GM19467 (cell line): ENCODE data around the gene TP53BP2.
"Not testable (repeated sequence)": the region's sequence is repeated elsewhere in the genome, so short reads cannot be mapped to it uniquely, and the experiment has no call there.

Source experiments
- ATAC-seq: cut with Tn5 transposase; IDR thresholded peaks from one replicate; pipeline ENCODE4 v1.9.1; 2021; ENCODE audit warnings: mild to moderate bottlenecking, moderate library complexity; ENCODE audit not compliant: unreplicated experiment

The TP53BP2 gene

DNA sequence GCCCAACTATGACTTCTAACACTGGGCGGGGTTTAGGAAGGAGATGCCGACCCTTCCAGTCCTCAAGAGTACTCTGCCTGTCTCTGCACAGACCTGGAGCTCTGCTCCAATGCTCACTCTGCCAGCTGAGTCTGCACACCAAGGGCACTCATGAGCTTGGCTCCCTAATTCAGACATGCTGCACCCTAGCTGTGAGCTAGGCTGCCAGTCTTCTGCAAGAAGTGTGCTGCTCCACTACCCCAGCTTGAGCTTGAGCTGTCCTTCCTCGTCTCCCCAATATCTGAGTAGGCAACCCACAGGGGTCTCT is 13.2 kb downstream of the TP53BP2 start:
- ATAC-seq, result no peak

DNA sequence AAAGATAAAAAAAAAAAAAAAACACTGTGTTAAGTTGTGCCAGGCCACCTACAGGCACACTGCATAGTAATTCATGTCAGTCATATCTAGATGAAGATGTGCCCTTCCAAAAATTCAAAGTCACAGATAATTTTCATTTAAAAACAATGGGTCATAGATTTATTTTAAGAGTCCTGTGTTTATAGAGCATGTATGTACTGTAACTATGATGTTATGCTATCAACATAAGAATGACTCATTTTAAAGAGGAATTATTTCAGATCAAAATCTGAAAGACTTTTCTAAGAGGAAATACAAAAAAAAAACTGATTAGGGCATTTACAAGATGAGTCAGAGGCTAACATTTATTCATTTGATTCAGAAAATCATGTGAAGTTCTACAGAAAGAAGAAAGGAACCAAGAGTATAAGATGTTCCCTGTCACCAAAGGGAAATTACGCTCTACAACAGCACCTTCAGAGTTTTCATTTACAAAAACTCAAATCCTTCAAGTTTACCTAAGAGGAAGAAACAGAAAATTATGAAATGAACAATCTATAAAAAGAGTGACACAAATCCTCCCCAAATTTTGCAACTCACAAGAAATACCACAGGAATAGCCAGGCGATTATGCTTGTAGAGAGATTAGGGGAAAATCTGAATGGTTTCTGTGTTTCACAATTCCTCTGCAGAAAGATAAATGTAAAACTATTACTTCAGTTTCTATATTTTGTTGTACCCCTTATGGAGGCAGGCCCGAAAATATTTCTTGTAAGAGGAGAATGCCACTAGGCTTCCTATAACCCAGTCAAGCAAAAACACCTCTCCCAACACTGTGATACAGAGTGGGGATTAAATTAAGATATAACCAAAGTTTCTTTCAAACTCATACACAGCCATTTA is 13.8 kb downstream of the TP53BP2 start:
- ATAC-seq, result no peak

- ATAC-seq, result no peak
These were observed 16.1 kb downstream of the TP53BP2 start for GRCh38 chr1:223829678-223830077.

GRCh38 chr1:223828162-223828848 is 17.4 kb downstream of the TP53BP2 start:
- ATAC-seq, result no peak

GRCh38 chr1:223827193-223827663 is 18.5 kb downstream of the TP53BP2 start:
- no peak for ATAC-seq

DNA sequence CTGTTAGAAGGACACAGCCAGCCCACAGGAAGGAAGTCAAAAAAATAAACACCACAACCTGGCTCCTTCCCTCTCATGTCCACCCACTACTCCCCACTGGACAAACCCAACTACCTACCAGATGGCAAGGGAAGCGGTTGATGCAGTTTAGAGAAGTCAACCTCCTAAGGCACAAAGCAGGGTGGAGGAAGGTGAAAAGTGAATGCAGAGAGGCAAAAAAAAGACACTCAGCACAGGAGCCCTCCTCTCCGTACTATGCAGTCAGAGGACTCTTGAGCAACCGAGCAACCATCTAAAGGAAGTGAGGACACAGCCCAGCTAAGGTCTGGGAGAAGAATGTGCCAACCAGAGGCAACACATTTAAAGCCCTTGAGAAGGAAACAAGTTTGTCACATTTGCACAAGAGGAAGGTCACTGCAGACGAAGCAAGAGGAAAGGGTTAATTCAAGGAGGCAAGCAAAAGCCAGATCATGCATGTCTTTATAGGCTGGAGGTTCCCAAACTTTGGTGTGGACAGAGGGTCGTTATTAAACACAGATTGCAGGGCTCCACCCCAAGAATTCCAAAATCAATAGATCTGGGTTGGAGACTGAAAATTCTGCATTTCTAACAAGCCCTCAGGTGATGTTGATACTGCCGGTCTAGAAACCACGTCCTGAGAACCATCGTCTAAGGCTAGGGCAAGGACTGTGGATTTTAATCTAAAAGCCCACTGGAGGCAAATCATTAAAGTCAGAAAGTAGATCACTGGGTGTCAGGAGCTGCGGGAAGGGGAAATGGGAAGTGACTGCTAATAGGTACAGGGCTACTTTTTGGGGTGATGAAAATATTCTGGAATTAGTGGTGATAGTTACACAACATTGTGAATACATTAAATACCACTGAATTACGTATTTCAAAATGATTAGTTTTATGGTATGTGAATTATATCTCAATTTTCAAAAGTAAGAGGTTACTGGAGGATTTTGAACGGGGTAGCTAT is 19.7 kb downstream of the TP53BP2 start:
- ATAC-seq, result no peak

GRCh38 chr1:223824712-223825111 is 21.0 kb downstream of the TP53BP2 start:
- no peak for ATAC-seq

- no peak for ATAC-seq
These were observed 21.5 kb downstream of the TP53BP2 start for GRCh38 chr1:223824287-223824686.

DNA sequence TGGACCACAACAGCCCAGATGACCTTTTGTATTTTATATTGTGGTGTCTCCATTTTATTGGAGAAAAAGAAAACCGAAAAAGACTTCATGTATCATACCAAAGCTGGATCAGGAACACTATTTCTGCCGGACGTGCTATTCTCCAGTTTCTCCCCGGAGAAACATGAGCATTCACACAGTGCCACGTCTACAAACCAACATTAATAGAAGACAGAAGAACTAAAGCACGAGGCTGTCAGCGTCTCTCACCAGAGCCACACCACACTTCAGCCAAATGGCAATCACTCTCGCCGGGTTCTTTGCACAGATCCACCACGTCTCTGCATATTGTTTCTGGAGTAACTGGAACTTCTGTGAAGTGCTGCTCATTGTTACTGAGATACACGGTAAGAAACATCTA is 24.8 kb downstream of the TP53BP2 start:
- no peak for ATAC-seq

DNA sequence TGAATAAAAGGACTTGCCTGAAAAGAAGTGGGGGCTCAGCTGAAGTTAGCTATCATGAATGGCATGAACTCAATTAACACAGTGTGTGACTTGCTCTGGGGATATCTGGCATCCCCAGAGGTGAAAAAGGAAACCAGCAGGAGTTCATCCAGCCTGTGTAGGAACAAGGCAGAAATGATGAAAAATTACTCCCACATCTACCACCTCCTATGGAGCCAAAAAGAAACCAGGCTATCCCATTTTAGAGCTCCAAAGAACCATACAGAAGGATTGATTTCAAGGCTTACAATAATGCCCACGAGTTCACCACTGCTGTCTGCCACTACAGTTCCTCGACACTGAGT is 25.3 kb downstream of the TP53BP2 start:
- ATAC-seq, result no peak

DNA sequence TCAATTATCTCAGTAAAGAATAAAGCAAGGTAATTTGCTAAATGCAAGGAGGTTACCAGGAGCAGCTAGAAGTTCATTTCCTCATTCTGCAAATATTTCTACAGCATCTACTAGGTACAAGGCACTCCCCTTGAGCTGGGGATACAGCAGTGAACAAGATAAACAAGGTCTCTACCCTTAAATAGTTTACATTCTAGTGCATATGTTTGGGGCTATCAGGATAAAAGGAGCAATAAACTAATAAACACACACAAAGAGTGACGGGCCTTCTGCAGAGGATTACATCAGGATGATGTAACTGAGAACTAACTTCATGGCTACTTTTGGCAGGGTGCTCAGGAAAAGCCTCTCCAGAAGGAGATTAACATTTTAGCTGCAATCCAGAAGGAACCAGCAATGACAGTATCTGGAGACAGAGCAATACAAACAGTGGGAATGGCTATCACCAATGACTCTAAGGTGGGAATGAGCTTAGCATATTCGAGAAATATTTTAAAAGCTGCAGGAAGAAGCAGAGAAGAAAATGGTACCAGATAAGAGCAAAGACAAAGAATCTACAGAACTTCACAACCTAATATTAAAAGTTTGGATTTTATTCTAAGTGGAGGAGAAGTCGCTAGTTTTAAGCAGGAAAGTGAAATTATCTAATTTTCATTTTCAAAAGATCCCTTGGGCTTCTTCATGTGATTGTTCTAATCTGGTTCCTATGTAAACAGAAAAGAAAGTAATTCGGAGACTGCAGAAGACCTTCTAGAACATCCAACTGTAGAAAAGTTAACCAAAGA is 25.8 kb downstream of the TP53BP2 start:
- no peak for ATAC-seq

GRCh38 chr1:223817265-223817664 is 28.5 kb downstream of the TP53BP2 start:
- not testable (repeated sequence) for ATAC-seq

DNA sequence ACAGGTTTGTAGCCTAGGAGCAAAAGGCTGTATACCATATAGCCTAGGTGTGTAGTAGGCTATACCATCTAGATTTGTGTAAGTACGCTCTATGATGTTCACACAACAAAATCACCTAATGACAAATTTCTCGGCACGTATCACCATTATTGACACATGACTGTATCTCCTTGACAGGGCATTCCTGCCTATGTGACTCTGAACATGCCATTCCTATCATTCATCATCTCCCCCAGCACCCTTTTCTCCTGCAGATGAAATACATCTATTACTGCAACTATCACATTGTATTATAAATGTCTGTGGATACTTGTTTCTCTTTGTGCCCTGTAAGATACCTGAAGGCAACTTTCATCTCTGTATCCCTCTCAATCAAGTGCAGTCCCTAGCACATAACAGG is 29.9 kb downstream of the TP53BP2 start:
- ATAC-seq, result no peak

DNA sequence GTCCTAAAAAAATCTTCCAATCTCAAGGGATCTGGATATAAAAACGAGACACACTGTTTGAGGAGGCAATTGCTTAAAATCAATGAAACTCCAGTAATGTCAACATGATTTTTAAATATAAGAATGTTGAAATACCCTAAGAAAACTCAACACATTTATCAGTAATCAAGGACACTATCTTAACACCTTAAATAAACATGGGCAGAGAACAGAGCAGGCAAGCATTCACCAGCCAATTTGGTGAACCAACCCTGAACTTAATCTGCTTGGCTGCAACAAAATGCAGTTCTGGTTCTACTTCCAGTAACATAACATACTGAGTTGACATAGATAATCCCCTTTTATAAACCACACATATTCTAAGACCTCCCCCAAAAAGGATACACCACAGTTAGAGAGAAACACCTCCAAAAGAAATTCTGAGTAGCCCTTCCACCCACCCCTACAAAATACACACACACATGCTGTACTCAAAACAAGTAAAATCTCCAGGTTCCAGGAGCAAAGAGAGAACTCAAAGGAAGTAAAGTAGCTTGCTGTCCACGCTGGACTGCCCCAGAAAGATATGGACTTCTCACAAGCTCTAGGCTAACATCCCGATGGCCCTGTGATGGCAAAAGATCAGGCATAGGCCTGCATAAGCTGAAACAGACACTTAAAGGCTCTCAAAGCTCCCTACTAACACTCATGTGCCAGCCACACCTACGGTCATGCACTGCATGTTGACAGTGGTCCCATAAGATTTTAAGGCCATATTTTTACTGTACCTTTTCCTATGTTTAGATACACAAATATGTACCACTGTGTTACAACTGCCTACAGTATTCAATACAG is 30.5 kb downstream of the TP53BP2 start:
- no peak for ATAC-seq

DNA sequence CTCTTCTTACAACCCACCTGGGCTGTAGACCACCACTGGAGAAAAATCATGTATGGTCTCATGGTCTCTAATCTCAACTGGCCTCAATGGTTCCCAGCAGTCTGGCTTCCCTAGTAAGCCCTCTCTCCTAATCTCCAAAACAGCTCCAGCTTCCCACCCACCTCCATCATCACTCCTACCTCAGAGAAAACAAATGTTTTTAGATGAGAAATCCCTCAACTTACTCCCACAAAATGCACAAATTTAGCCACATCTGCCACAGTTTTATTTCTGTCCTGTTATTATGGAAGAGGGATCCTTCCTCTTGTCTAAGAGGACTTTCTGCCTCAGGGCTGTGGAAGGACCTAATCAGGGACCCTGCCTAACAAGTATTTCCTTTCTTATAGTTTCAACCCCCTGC is 32.1 kb downstream of the TP53BP2 start:
- no peak for ATAC-seq

DNA sequence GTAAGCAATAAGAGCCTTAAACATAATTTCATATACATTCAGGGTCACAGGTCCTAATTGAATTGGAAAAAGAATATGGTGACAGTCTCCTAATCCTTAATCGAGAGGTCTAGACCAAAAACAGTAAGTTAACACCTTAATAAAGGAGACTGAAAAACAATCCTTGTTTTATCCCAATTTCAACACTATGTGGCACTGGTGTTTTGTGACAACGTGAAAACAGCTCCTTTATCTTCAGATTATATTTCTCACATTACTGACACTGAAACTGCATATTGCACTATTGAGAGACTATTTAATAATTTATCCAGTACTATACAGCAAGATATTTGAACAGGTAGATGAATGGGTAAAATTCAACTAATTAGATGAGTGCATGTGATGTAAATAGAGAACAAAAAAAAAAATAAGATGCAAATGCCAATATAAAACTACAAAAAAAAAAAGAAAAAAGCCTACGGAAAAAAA is 34.1 kb downstream of the TP53BP2 start:
- no peak for ATAC-seq

- no peak for ATAC-seq
These were observed 35.2 kb downstream of the TP53BP2 start for GRCh38 chr1:223810586-223810985.

DNA sequence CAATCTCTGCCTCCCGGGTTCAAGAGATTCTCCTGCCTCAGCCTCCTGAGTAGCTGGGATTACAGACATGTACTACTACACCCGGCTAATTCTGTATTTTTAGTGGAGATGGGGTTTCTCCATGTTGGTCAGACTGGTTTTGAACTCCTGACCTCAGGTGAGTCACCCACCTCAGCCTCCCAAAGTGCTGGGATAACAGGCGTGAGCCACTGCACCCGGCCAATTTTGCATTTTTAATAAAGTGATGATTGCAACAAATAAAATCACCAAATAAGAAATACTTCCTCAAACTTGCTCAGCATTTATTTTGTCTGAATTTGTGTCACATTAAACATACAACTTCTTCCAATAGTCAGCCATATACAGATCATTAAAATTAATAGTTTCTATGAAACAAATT is 35.8 kb downstream of the TP53BP2 start:
- ATAC-seq, result not testable (repeated sequence)

- ATAC-seq, result no peak
These were observed 42.5 kb downstream of the TP53BP2 start for GRCh38 chr1:223803211-223803610.
